Peyer's patch (tissue), 4 donors: ENCODE results near the gene CDK11B.

Experiments used
- POLR2A ChIP-seq, 2 donors: fragments of 450-650 bp; IDR thresholded peaks; one replicate each; pipeline ENCODE4 v1.5.1; 2017; ENCODE audit warnings: antibody characterized with exemption in 2 of 2, mild to moderate bottlenecking in 2 of 2, moderate library complexity in 2 of 2
- TF ChIP-seq, protein P1 (sequence below), 6 experiments: fragments of 450-650 bp in 4 of 6; fragments of 200-600 bp in 2 of 6; sonication (generic) in 1 of 6; IDR thresholded peaks; one replicate each; pipeline ENCODE4 v1.5.1; 2017 to 2019; ENCODE audit warnings: antibody characterized with exemption in 6 of 6, mild to moderate bottlenecking in 3 of 6, moderate library complexity in 1 of 6

DNA sequence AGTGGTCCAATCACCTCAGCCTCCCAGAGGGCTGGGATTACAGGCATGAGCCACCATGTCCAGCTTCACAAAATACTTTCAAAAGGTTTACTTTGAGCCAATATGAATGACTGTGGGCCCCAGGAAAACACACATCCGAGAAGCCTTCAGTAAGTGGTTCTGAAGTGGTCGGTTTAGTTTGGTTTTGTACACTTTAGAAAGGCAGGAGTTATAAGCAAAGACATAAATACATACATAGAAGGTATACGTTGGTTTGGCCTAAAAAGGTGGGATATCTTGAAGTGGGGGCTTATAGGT lies 46.8 kb downstream of the CDK11B start:
- TF ChIP-seq, protein P1, sequence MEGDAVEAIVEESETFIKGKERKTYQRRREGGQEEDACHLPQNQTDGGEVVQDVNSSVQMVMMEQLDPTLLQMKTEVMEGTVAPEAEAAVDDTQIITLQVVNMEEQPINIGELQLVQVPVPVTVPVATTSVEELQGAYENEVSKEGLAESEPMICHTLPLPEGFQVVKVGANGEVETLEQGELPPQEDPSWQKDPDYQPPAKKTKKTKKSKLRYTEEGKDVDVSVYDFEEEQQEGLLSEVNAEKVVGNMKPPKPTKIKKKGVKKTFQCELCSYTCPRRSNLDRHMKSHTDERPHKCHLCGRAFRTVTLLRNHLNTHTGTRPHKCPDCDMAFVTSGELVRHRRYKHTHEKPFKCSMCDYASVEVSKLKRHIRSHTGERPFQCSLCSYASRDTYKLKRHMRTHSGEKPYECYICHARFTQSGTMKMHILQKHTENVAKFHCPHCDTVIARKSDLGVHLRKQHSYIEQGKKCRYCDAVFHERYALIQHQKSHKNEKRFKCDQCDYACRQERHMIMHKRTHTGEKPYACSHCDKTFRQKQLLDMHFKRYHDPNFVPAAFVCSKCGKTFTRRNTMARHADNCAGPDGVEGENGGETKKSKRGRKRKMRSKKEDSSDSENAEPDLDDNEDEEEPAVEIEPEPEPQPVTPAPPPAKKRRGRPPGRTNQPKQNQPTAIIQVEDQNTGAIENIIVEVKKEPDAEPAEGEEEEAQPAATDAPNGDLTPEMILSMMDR (IDR thresholded peaks at IDR 0.05), result no peak
- TF ChIP-seq POLR2A (IDR thresholded peaks at IDR 0.05), result no peak
